Vagina (tissue), 2 donors: Measurements from ENCODE around the gene OTOGL. TPM values are rescaled to one million over a fixed set of nuclear protein-coding genes. Genes with fewer than 3 reads are reported as not detected.

Experiments used
- DNase-seq, 2 donors: peaks; one replicate each; pipeline ENCODE4 v3.0.0-alpha.2; 2017; ENCODE audit errors: extremely low spot score in 2 of 2
- H3K27ac ChIP-seq: fragments of 200-600 bp; sonication (generic); one replicate; pipeline ENCODE4 v1.5.1; 2019
- H3K27me3 ChIP-seq: fragments of 200-600 bp; sonication (generic); one replicate; pipeline ENCODE4 v1.5.1; 2019
- H3K36me3 ChIP-seq, 2 donors: fragments of 200-600 bp; sonication (generic); one replicate each; pipeline ENCODE4 v1.5.1; 2017 to 2019
- H3K4me1 ChIP-seq: fragments of 200-600 bp; sonication (generic); one replicate; pipeline ENCODE4 v1.5.1; 2019
- H3K4me3 ChIP-seq, 2 donors: fragments of 200-600 bp; sonication (generic); 1 replicate in 1 of 2; 2 replicates in 1 of 2; pipeline ENCODE4 v1.5.1; 2016 to 2019
- H3K9me3 ChIP-seq: fragments of 200-600 bp; sonication (generic); one replicate; pipeline ENCODE4 v1.5.1; 2019
- POLR2A ChIP-seq, 2 donors: fragments of 450-650 bp; IDR thresholded peaks; one replicate each; pipeline ENCODE4 v1.6.1; 2017; ENCODE audit warnings: antibody characterized with exemption in 2 of 2, mild to moderate bottlenecking in 2 of 2, moderate library complexity in 2 of 2
- POLR2AphosphoS5 ChIP-seq, 2 donors: sonication (generic); formaldehyde crosslinking; IDR thresholded peaks; one replicate each; pipeline ENCODE4 v1.9.0; 2017; ENCODE audit warnings: antibody characterized with exemption in 2 of 2, mild to moderate bottlenecking in 2 of 2, low read depth in 1 of 2; ENCODE audit not compliant: insufficient read depth in 1 of 2
- intact Hi-C: fragments of 100-400 bp; cut with DNase I; formaldehyde crosslinking; loops from one replicate; pipeline ENCODE4 v1.15.1; 2023
- total RNA-seq: library from RNA; depleted of rRNA; stranded (reverse); fragments of >200 nt; gene quantifications from one replicate; pipeline ENCODE4 v1.2.3, GENCODE V29; 2016
- TF ChIP-seq, protein P1 (sequence below), 3 experiments: fragments of 450-650 bp in 2 of 3; fragments of 200-600 bp in 1 of 3; sonication (generic) in 1 of 3; IDR thresholded peaks; one replicate each; pipeline ENCODE4 v1.5.1; 2017 to 2019; ENCODE audit warnings: antibody characterized with exemption in 3 of 3, mild to moderate bottlenecking in 2 of 3, moderate library complexity in 2 of 3

Gene OTOGL
- total RNA-seq, 1 donor from 2014 or later, result under 0.01 TPM

DNA sequence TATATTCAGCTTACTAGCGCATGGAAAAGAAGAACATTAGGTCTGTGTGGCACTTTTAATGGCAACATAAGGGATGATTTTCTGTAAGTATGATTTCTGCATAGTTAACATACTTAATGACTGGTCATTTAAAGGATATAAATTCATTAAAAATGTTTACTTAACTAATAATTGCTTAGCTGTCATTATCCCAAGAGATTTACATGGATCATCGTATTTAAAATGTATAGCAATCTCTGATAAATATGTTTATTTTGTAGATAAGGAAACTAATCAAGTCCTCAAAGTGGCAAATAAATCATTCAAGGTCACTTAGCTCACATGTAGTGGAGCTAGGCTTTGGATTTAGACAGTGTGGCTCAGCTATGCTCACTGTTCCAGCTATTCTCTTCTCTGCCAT is 158.6 kb downstream of the OTOGL start:
- Histone ChIP-seq H3K36me3 (no peaks in the 10 kb centered on the region), H3K4me3 (no peak overlapping the region), H3K4me1 (no peaks in the 10 kb centered on the region), H3K9me3 (no peaks in the 10 kb centered on the region), H3K27ac (no peak overlapping the region), H3K27me3 (no peaks in the 10 kb centered on the region)
- no peak for DNase-seq
- TF ChIP-seq POLR2AphosphoS5 (IDR thresholded peaks at IDR 0.05; ENCODE audit: insufficient read depth in 1 of 2, low read depth in 1 of 2) (no peak), POLR2A (IDR thresholded peaks at IDR 0.05) (no peak)
- TF ChIP-seq, protein P1, sequence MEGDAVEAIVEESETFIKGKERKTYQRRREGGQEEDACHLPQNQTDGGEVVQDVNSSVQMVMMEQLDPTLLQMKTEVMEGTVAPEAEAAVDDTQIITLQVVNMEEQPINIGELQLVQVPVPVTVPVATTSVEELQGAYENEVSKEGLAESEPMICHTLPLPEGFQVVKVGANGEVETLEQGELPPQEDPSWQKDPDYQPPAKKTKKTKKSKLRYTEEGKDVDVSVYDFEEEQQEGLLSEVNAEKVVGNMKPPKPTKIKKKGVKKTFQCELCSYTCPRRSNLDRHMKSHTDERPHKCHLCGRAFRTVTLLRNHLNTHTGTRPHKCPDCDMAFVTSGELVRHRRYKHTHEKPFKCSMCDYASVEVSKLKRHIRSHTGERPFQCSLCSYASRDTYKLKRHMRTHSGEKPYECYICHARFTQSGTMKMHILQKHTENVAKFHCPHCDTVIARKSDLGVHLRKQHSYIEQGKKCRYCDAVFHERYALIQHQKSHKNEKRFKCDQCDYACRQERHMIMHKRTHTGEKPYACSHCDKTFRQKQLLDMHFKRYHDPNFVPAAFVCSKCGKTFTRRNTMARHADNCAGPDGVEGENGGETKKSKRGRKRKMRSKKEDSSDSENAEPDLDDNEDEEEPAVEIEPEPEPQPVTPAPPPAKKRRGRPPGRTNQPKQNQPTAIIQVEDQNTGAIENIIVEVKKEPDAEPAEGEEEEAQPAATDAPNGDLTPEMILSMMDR (IDR thresholded peaks at IDR 0.05), result no peak
- intact Hi-C loops, result no loop called here

DNA sequence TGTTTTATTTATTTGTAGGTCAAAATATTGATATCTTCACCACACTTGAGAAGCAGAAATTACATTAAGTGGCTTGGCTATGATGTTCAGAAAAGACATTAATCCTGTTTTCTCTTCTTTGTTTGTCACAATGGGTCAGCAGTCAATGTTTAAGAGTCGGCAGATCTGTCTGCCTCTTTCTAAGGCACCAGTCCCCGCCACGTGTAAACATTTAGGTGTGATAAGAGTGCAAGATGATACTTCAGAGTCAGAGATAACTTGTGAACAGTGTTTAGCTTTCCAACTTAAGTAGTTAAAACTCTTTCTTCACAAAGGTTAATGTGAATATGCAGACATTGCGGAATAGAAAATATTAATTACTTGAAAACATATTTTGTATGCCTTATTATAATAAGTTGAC is 160.9 kb downstream of the OTOGL start:
- Histone ChIP-seq H3K27ac (no peak overlapping the region), H3K36me3 (no peaks in the 10 kb centered on the region), H3K4me3 (no peak overlapping the region), H3K9me3 (no peaks in the 10 kb centered on the region), H3K27me3 (no peaks in the 10 kb centered on the region), H3K4me1 (no peaks in the 10 kb centered on the region)
- DNase-seq, result no peak
- no peak for TF ChIP-seq POLR2AphosphoS5 (IDR thresholded peaks at IDR 0.05; ENCODE audit: insufficient read depth in 1 of 2, low read depth in 1 of 2)
- TF ChIP-seq POLR2A (IDR thresholded peaks at IDR 0.05), result no peak
- TF ChIP-seq, protein P1 (IDR thresholded peaks at IDR 0.05), result no peak
- intact Hi-C loops, result loop anchor here (10.0 kb wide), 1 partner anchor 705 kb away; no protein-coding TSS in a partner anchor

- intact Hi-C loops, result loop anchor here (10.0 kb wide), 1 partner anchor 707 kb away; no protein-coding TSS in a partner anchor
- DNase-seq, result no peak
- TF ChIP-seq POLR2AphosphoS5 (IDR thresholded peaks at IDR 0.05; ENCODE audit: insufficient read depth in 1 of 2, low read depth in 1 of 2) (no peak), POLR2A (IDR thresholded peaks at IDR 0.05) (no peak)
- TF ChIP-seq, protein P1 (IDR thresholded peaks at IDR 0.05), result no peak
- H3K27me3 ChIP-seq, result no peaks in the 10 kb centered on the region
- no peak overlapping the region for H3K27ac ChIP-seq
- H3K36me3 ChIP-seq, result no peaks in the 10 kb centered on the region
- H3K4me1 ChIP-seq, result no peaks in the 10 kb centered on the region
- H3K9me3 ChIP-seq, result no peaks in the 10 kb centered on the region
- H3K4me3 ChIP-seq, result no peak overlapping the region
Measured at GRCh38 chr12:80261403-80261802, 162.1 kb downstream of the OTOGL start.

DNA sequence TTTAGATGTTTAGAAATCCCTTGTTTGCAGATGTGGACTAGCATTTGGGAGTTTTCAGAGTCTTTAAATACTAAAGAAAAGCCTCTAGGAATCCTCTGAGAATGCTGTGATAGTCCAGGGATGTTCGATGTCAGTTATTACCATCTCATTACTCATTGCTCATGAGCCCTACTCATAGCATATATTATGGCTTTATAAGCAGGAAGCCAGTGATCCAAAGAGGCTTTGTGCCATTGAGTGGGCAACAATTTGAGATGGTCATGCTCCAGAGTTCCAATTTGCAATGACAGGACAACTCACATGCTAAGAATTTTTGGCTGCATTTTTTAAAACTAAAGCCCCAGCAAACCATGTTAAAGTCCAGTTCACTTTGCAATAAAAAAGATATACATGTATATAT is 163.0 kb downstream of the OTOGL start:
- Histone ChIP-seq H3K27me3 (no peaks in the 10 kb centered on the region), H3K4me3 (no peak overlapping the region), H3K9me3 (no peaks in the 10 kb centered on the region), H3K36me3 (no peaks in the 10 kb centered on the region), H3K4me1 (no peaks in the 10 kb centered on the region), H3K27ac (no peak overlapping the region)
- TF ChIP-seq POLR2A (IDR thresholded peaks at IDR 0.05), result no peak
- intact Hi-C loops, result loop anchor here (10.0 kb wide), 1 partner anchor 708 kb away; no protein-coding TSS in a partner anchor
- no peak for DNase-seq

DNA sequence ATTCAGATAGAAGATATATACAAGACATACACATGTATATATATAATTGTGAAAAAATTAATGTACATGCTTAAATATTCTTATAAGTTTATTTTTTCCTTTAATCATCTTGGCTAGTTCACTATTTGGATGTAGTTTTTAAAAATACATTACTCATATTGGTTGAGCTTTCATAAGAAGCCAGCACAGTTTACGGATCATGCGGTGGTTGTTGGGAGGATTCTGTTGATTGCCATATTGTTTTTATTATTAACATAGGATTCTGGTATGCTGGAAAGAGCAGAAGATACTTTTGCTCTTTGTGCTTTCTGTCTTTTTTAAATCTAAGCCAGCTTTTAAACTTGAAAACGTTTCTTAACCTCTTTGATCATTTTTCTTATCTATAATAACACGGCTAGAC is 163.4 kb downstream of the OTOGL start:
- no peaks in the 10 kb centered on the region for H3K36me3 ChIP-seq
- H3K4me3 ChIP-seq, result no peak overlapping the region
- H3K9me3 ChIP-seq, result no peaks in the 10 kb centered on the region
- H3K27ac ChIP-seq, result no peak overlapping the region
- DNase-seq, result no peak
- intact Hi-C loops, result loop anchor here (10.0 kb wide), 1 partner anchor 708 kb away; no protein-coding TSS in a partner anchor
- H3K27me3 ChIP-seq, result no peaks in the 10 kb centered on the region
- no peaks in the 10 kb centered on the region for H3K4me1 ChIP-seq
- no peak for TF ChIP-seq POLR2A (IDR thresholded peaks at IDR 0.05)

- Histone ChIP-seq H3K36me3 (no peaks in the 10 kb centered on the region), H3K27ac (no peak overlapping the region), H3K27me3 (no peaks in the 10 kb centered on the region), H3K4me1 (peaks cover 4% of the 10 kb centered on the region), H3K9me3 (no peaks in the 10 kb centered on the region), H3K4me3 (no peak overlapping the region)
- intact Hi-C loops, result loop anchor here (10.0 kb wide), 1 partner anchor 710 kb away; no protein-coding TSS in a partner anchor
- TF ChIP-seq, protein P1 (IDR thresholded peaks at IDR 0.05), result no peak
- TF ChIP-seq POLR2AphosphoS5 (IDR thresholded peaks at IDR 0.05; ENCODE audit: insufficient read depth in 1 of 2, low read depth in 1 of 2), result no peak
- no peak for TF ChIP-seq POLR2A (IDR thresholded peaks at IDR 0.05)
- DNase-seq, result no peak
Measured at GRCh38 chr12:80264386-80264785, 165.0 kb downstream of the OTOGL start.
